Trophoblast cell (in vitro differentiated cells and primary cell): ENCODE measurements around the gene TMEM119.
"Not testable (repeated sequence)": the region's sequence is repeated elsewhere in the genome, so short reads cannot be mapped to it uniquely, and the experiment has no call there.

Source experiments
- DNase-seq, 2 donors: peaks; one replicate each; pipeline ENCODE4 v3.0.0-alpha.2; 2016
- H2AFZ ChIP-seq: 2 replicates; pipeline ENCODE4 v1.6.1; 2013; ENCODE audit warnings: low read length, moderate library complexity, mild to moderate bottlenecking; ENCODE audit not compliant: insufficient read depth, poor library complexity
- H2AK5ac ChIP-seq: 2 replicates; pipeline ENCODE4 v1.6.1; 2013; ENCODE audit warnings: mild to moderate bottlenecking, low read length
- H2BK120ac ChIP-seq: 2 replicates; pipeline ENCODE4 v1.6.1; 2013; ENCODE audit warnings: low read length, mild to moderate bottlenecking, moderate library complexity; ENCODE audit not compliant: insufficient read depth, poor library complexity
- H2BK12ac ChIP-seq: 2 replicates; pipeline ENCODE4 v1.6.1; 2013; ENCODE audit warnings: mild to moderate bottlenecking, low read length, moderate library complexity
- H2BK5ac ChIP-seq: 2 replicates; pipeline ENCODE4 v1.6.1; 2013; ENCODE audit warnings: low read length, low read depth, moderate library complexity, mild to moderate bottlenecking; ENCODE audit not compliant: poor library complexity
- H3K14ac ChIP-seq: 2 replicates; pipeline ENCODE4 v1.6.1; 2013; ENCODE audit warnings: mild to moderate bottlenecking, low read length
- H3K18ac ChIP-seq: 2 replicates; pipeline ENCODE4 v1.6.1; 2013; ENCODE audit warnings: mild to moderate bottlenecking, low read length
- H3K23ac ChIP-seq: 2 replicates; pipeline ENCODE4 v1.6.1; 2013; ENCODE audit warnings: low read length
- H3K27ac ChIP-seq: 2 replicates; pipeline ENCODE4 v1.5.1; 2013; ENCODE audit warnings: low read depth, mild to moderate bottlenecking, inconsistent platforms, low read length, moderate library complexity
- H3K27me3 ChIP-seq: 2 replicates; pipeline ENCODE4 v1.6.1; 2013; ENCODE audit warnings: inconsistent platforms, mild to moderate bottlenecking, low read length, moderate library complexity; ENCODE audit not compliant: insufficient read depth
- H3K36me3 ChIP-seq, 2 experiments: 1 replicate in 1 of 2; 2 replicates in 1 of 2; pipeline ENCODE4 v1.6.1; 2013; ENCODE audit warnings: low read length in 2 of 2, mild to moderate bottlenecking in 2 of 2, moderate library complexity in 1 of 2; ENCODE audit not compliant: insufficient read depth in 2 of 2, control insufficient read depth in 1 of 2
- H3K4ac ChIP-seq: 2 replicates; pipeline ENCODE4 v1.6.1; 2013; ENCODE audit warnings: low read depth, mild to moderate bottlenecking, low read length, moderate library complexity
- H3K4me1 ChIP-seq, 2 experiments: 1 replicate in 1 of 2; 2 replicates in 1 of 2; pipeline ENCODE4 v1.6.1; 2013; ENCODE audit warnings: low read length in 2 of 2, mild to moderate bottlenecking in 2 of 2, moderate library complexity in 1 of 2; ENCODE audit not compliant: insufficient read depth in 2 of 2, control insufficient read depth in 1 of 2
- H3K4me2 ChIP-seq: 2 replicates; pipeline ENCODE4 v1.6.1; 2013; ENCODE audit warnings: inconsistent platforms, mild to moderate bottlenecking, low read length, moderate library complexity
- H3K4me3 ChIP-seq: 2 replicates; pipeline ENCODE4 v1.5.1; 2013; ENCODE audit warnings: mild to moderate bottlenecking, low read depth, low read length, inconsistent platforms
- H3K79me1 ChIP-seq: one replicate; pipeline ENCODE4 v1.6.1; 2013; ENCODE audit warnings: low read length
- H3K79me2 ChIP-seq: 2 replicates; pipeline ENCODE4 v1.6.1; 2013; ENCODE audit warnings: low read length, mild to moderate bottlenecking; ENCODE audit not compliant: control insufficient read depth, insufficient read depth, poor library complexity
- H3K9ac ChIP-seq: 2 replicates; pipeline ENCODE4 v1.6.1; 2013; ENCODE audit warnings: mild to moderate bottlenecking, low read length
- H3K9me3 ChIP-seq: 2 replicates; pipeline ENCODE4 v1.6.1; 2013; ENCODE audit warnings: low read depth, mild to moderate bottlenecking, control low read depth, inconsistent platforms, low read length; ENCODE audit not compliant: insufficient read depth
- H4K12ac ChIP-seq: 2 replicates; pipeline ENCODE4 v1.6.1; 2013; ENCODE audit warnings: low read depth, mild to moderate bottlenecking, low read length, moderate library complexity
- H4K8ac ChIP-seq: 2 replicates; pipeline ENCODE4 v1.6.1; 2013; ENCODE audit warnings: low read depth, mild to moderate bottlenecking, low read length, moderate library complexity
- H4K91ac ChIP-seq: one replicate; pipeline ENCODE4 v1.6.1; 2013; ENCODE audit warnings: low read depth, mild to moderate bottlenecking, low read length, moderate library complexity
- WGBS: extraction: QIAGEN DNeasy Blood & Tissue Kit; methylation state at CpG from one replicate; pipeline ENCODE4 v1.1.7; 2013; ENCODE audit warnings: missing lambda C conversion rate; ENCODE audit not compliant: insufficient read length, insufficient coverage; ENCODE audit errors: extremely low coverage; 5-methylcytosine and 5-hydroxymethylcytosine counted together

Gene TMEM119

GRCh38 chr12:108559748-108560147 lies 38.1 kb downstream of the TMEM119 start:
- Histone ChIP-seq H2BK5ac (no peak overlapping the region), H3K4me1 (peaks cover 4 to 11% of the 10 kb centered on the region in 2 experiments), H4K12ac (no peak overlapping the region), H3K27ac (no peak overlapping the region), H3K23ac (no peak overlapping the region), H4K91ac (no peak overlapping the region), H3K79me1 (peaks cover 21% of the 10 kb centered on the region), H2BK120ac (no peak overlapping the region), H4K8ac (no peak overlapping the region), H3K79me2 (peaks cover 29% of the 10 kb centered on the region), H3K14ac (no peak overlapping the region), H2AK5ac (no peak overlapping the region), H3K36me3 (peaks cover 7 to 24% of the 10 kb centered on the region in 2 experiments), H2AFZ (no peak overlapping the region), H3K27me3 (no peaks in the 10 kb centered on the region), H3K4ac (peak overlapping the region; percentile 83), H3K4me3 (no peak overlapping the region), H2BK12ac (no peak overlapping the region), H3K9ac (no peak overlapping the region), H3K4me2 (peak overlapping the region; percentile 92), H3K18ac (no peak overlapping the region), H3K9me3 (peaks cover 2% of the 10 kb centered on the region)
- DNase-seq: no peak
- no CpG with 5 or more reads among the region's 3 CpGs for WGBS

- Histone ChIP-seq H4K91ac (no peak overlapping the region), H2BK5ac (no peak overlapping the region), H3K27ac (no peak overlapping the region), H3K4me1 (peaks cover 4 to 11% of the 10 kb centered on the region in 2 experiments), H3K79me2 (peaks cover 29% of the 10 kb centered on the region), H3K9me3 (peaks cover 2% of the 10 kb centered on the region), H3K36me3 (peaks cover 7 to 18% of the 10 kb centered on the region in 2 experiments), H4K12ac (no peak overlapping the region), H3K4me2 (no peak overlapping the region), H3K4ac (peak overlapping the region; percentile 91), H3K79me1 (peaks cover 21% of the 10 kb centered on the region), H3K9ac (no peak overlapping the region), H2BK12ac (no peak overlapping the region), H3K4me3 (no peak overlapping the region), H3K23ac (no peak overlapping the region), H2AK5ac (no peak overlapping the region), H2AFZ (no peak overlapping the region), H3K14ac (no peak overlapping the region), H3K27me3 (no peaks in the 10 kb centered on the region), H4K8ac (no peak overlapping the region), H3K18ac (no peak overlapping the region), H2BK120ac (no peak overlapping the region)
- DNase-seq: peak in 1 of 2 donors; percentile 27
- WGBS: no CpG with 5 or more reads among the region's 14 CpGs
These were observed 38.8 kb downstream of the TMEM119 start for GRCh38 chr12:108559007-108559655.

GRCh38 chr12:108555383-108555782 lies 42.5 kb downstream of the TMEM119 start:
- Histone ChIP-seq H3K4ac (peak overlapping the region; percentile 14), H3K36me3 (peaks cover 9 to 17% of the 10 kb centered on the region in 2 experiments), H3K79me2 (peaks cover 15% of the 10 kb centered on the region)
- not testable (repeated sequence) for H2AK5ac ChIP-seq, H3K9me3 ChIP-seq, H2BK120ac ChIP-seq, H3K79me1 ChIP-seq, H3K23ac ChIP-seq, H2AFZ ChIP-seq, H3K9ac ChIP-seq, H2BK5ac ChIP-seq, H3K18ac ChIP-seq, H4K91ac ChIP-seq, H3K4me3 ChIP-seq, H3K4me1 ChIP-seq, H4K12ac ChIP-seq, DNase-seq, H4K8ac ChIP-seq, H3K4me2 ChIP-seq, H3K27ac ChIP-seq, H3K27me3 ChIP-seq, H3K14ac ChIP-seq, H2BK12ac ChIP-seq
- WGBS: no CpG with 5 or more reads among the region's 9 CpGs

GRCh38 chr12:108553799-108554198 lies 44.1 kb downstream of the TMEM119 start:
- no peak overlapping the region for H4K8ac ChIP-seq
- DNase-seq: no peak
- H4K12ac ChIP-seq: no peak overlapping the region
- no peak overlapping the region for H3K14ac ChIP-seq
- no peaks in the 10 kb centered on the region for H3K27me3 ChIP-seq
- peaks cover 2% of the 10 kb centered on the region for H3K9me3 ChIP-seq
- no peak overlapping the region for H3K9ac ChIP-seq
- peaks cover 9 to 20% of the 10 kb centered on the region in 2 experiments for H3K36me3 ChIP-seq
- H2BK120ac ChIP-seq: no peak overlapping the region
- peaks cover 8% of the 10 kb centered on the region for H3K79me2 ChIP-seq
- H3K18ac ChIP-seq: no peak overlapping the region
- H2AK5ac ChIP-seq: no peak overlapping the region
- no peaks in the 10 kb centered on the region for H3K79me1 ChIP-seq
- no CpG with 5 or more reads among the region's 5 CpGs for WGBS
- H3K4me2 ChIP-seq: no peak overlapping the region
- no peak overlapping the region for H3K4me3 ChIP-seq
- no peak overlapping the region for H3K27ac ChIP-seq
- no peak overlapping the region for H3K23ac ChIP-seq
- peak overlapping the region; percentile 74 for H3K4ac ChIP-seq
- H4K91ac ChIP-seq: no peak overlapping the region
- H3K4me1 ChIP-seq: peaks cover 0 to 1% of the 10 kb centered on the region in 2 experiments
- H2AFZ ChIP-seq: no peak overlapping the region
- H2BK12ac ChIP-seq: no peak overlapping the region
- H2BK5ac ChIP-seq: no peak overlapping the region
